HG03175 (cell line): ENCODE measurements around the gene CADM2.

Experiments used
- ATAC-seq: cut with Tn5 transposase; IDR thresholded peaks from one replicate; pipeline ENCODE4 v1.9.1; 2021; ENCODE audit warnings: mild to moderate bottlenecking, moderate library complexity; ENCODE audit not compliant: unreplicated experiment

CADM2 gene

DNA sequence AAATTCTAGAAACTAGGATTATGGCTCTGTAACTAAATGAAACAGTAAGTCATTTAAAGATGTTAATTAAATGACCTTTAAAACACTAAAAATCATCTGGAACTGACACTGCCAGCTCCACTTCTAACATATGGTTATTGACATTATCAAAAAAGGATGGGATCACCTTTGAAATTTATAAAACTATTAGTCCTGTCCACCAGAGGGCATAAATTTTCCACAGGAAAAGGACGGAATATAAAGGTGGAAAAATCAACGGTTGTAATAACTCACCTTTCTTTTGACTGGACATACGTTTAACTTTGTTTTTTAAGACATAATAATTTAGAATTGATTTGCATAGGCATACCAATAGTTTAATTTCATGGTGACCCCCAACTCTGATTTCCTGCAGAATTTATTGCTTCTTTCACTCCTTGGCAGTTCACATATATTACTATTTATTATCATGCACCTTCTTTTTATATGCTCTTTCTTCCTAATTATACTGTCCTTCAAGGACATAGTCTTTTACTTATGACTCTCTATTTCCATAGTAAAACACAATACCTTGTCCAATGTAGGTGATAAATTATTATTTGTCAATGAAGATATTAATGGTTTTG is 345.7 kb downstream of the CADM2 start:
- no peak for ATAC-seq

- no peak for ATAC-seq
These were observed 353.5 kb downstream of the CADM2 start for GRCh38 chr3:85312331-85312730.

GRCh38 chr3:85313380-85313779 is 354.6 kb downstream of the CADM2 start:
- ATAC-seq, result no peak

DNA sequence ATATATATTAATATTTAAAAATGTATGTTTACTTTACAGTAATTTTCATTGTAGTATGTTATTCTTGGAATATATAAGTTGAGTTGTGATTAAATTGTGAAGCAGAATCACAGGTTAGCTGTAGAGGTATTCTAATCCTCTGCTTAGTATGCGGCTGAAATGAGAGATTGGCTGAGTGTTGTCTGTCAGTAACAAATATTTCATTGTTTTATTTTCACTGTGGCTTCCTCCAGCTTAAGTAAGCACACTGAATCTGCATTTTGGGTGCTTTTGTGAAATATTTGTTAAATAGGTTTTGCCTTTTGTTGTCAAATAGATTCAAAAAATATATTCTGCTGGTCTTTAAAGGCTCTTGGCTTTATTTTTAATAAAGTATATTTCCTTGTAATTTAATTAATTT is 357.5 kb downstream of the CADM2 start:
- ATAC-seq, result no peak

DNA sequence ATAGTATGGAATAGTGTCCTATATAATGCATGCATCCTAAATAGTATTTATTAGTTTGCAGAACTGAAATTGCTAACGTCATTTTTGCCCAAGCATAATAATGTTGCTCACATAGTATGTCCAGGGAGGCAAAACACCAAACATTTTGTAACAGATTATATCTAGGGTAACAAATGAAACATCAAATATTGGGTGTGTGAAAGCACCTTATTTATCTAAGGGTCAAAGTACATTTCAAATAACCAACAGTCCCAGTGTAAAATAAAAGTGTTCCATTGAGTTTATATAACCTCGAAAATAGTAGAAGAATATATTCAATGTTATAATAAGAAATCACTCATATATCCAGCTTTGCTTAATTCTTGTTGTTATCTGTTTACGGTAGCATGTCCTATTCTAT is 363.1 kb downstream of the CADM2 start:
- no peak for ATAC-seq

GRCh38 chr3:85330071-85330470 is 371.3 kb downstream of the CADM2 start:
- no peak for ATAC-seq

- ATAC-seq, result no peak
These were observed 379.1 kb downstream of the CADM2 start for GRCh38 chr3:85337895-85338294.

DNA sequence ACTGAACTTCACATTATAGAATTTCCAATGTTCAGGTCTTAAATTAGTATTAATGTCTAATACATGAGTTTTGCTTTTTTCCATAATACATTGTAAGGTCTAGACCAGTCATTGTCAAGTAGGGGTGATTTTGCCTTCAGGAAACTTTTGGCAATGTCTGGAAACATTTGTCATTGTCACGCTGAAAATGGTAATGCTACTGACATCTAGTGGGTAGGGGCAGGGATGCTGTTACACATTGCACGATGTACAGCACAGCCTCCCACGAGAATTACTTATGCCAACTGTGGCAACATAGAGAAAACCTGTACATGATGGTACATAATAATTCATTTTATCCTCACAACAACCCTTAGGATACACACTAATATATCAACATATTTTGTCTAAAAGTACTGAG is 384.1 kb downstream of the CADM2 start:
- no peak for ATAC-seq

DNA sequence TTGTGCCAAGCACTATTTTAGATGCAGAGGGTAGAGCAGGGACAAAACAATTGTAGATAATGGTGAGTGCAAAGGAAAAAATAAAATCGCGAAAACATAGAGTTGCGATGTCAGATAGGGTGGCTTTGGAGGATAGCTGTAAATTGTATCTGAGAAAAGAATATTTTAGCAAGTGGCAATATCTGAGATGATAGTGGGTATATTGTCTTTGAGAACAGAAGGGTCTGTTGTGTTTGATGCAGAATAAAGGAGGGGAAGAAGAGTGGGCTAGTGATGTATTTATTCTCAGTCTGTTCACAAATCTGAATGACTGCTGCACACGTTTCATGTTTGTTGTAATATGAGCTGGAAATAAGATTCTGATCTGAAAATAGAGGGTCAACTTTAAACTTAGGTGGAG is 396.8 kb downstream of the CADM2 start:
- no peak for ATAC-seq

DNA sequence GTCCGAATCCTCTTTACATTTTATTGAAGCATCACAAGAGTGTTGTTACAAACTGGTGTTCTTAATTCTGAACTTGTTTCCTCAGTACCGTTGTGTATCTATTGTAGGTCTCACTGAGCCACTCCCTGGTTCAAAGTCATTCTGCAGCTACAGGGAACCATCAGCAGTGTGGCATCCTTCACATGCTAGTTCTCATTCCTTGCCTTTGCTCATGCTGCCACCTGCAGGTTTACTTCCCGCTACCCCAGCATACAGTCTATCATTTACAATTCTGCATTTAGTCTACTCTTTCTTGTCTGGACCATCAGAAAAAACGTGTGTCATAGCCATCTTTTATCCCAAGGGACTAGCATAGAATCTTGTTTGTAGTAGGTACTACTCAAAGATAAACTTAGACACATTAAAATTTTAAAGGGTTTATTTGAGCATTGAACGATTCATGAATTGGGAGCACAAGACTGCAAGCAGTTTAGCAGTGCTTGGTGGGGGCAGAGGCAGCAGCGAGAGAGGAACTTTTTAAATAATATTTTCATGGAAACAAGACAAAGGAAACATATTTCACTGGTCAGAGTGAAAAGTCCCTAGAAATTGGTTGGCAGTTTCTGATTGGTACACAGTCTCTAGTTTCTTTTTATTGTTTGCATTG is 402.1 kb downstream of the CADM2 start:
- no peak for ATAC-seq

- no peak for ATAC-seq
These were observed 405.6 kb downstream of the CADM2 start for GRCh38 chr3:85364296-85364909.

- ATAC-seq, result no peak
These were observed 411.6 kb downstream of the CADM2 start for GRCh38 chr3:85370341-85370740.

- no peak for ATAC-seq
These were observed 417.3 kb downstream of the CADM2 start for GRCh38 chr3:85376131-85376530.

DNA sequence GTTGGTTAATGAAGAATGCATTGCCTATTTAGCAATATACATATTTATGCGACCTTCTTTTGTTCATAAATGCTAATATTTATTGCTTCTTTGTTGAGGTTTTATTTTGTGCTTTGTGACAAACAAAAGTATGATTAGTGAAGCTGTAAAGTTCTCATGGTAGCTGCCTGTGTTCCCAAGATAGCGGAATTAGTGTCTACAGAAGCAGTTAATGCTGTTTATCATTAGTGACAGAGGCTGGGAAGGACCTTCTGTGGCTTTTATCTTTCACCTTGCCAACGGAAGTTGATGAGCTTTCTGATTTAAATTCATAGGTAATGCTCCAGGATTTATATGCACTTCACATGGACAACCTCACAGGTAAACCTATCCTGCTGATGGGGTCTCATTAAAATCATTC is 418.3 kb downstream of the CADM2 start:
- ATAC-seq, result no peak

- ATAC-seq, result no peak
These were observed 425.6 kb downstream of the CADM2 start for GRCh38 chr3:85384372-85384771.

- no peak for ATAC-seq
These were observed 429.2 kb downstream of the CADM2 start for GRCh38 chr3:85387913-85388505.

- ATAC-seq, result no peak
These were observed 435.6 kb downstream of the CADM2 start for GRCh38 chr3:85394424-85394823.

DNA sequence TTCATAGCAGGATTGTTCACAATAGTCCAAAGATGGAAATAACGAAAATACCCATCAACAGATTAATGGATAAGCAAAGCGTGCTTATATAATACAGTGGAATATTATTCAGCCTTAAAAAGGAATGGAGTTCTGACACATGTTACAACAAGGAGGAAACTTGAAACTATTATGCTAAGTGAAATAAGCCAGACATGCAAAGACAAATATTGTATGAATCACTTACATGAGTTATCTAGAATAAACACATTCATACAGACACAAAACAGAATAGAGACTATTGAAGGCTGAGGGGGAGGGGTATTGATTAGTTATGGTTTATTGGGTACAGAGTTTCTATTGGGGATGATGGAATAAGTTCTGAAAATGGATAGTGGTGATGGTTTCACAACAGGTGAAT is 438.6 kb downstream of the CADM2 start:
- no peak for ATAC-seq

DNA sequence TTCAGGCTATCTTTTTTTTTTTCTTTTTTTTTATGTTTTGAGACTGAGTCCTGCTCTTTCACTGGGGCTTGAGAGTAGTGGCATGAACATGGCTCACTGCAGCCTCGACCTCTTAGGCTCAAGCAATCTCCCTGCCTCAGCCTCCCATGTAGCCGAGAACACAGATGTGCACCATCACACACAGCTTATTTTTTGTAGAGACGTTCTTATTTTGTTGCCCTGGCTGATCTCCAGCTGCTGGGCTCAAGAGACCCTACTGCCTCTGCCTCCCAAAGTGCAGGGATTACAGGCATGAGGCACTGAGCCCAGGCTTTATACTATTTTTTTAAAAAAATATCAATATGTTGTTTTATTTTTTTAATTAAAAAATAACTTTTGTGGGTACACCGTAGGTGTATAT is 467.3 kb downstream of the CADM2 start:
- ATAC-seq, result no peak

GRCh38 chr3:85427467-85427866 is 468.7 kb downstream of the CADM2 start:
- no peak for ATAC-seq

- ATAC-seq, result no peak
These were observed 473.3 kb downstream of the CADM2 start for GRCh38 chr3:85432081-85432480.

- no peak for ATAC-seq
These were observed 474.5 kb downstream of the CADM2 start for GRCh38 chr3:85433319-85433718.
